Measurements from ENCODE around the gene GLIS1. TPM values are rescaled to one million over a fixed set of nuclear protein-coding genes. Genes with fewer than 3 reads are reported as not detected.

Gene GLIS1
- total and polyA plus RNA-seq, 2 experiments from 2014 or later = 0.77 to 0.95 TPM

DNA sequence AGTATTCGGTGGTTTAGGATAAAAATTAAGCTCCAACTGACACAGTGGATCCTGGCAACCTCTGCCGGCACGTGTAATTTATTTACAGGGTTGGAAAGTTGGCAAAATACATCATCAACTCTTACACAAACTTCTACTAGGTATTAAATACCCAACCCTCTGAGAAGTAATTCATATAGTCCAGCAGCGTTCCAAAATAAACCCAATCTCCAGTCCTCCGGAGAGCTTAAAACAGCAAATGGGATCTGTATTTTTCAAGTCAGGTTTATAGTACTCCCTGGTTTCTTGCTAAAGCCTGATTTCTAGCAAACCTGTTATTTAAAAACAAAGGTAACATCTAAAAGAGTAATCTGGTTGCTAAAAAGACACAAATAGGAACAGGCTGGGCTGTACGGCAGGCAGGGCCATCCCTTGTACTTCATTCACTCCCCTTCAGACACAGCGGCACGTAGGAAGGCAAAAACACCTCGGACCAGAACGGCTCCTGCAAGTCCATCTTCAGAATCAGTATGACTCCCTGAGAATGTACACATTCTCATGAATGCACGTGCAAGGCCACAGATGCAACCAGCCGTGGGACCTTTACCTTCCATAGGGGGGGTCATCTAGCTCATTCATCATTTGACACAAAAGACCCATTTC lies 8.6 kb downstream of the GLIS1 start:
- H3K4me3 ChIP-seq = no peak overlapping the region
- no peaks in the 10 kb centered on the region for H3K36me3 ChIP-seq
- peaks cover 4% of the 10 kb centered on the region for H3K4me1 ChIP-seq (ENCODE audit: low read depth)
- H3K27ac ChIP-seq = no peak overlapping the region
- no peaks in the 10 kb centered on the region for H3K9me3 ChIP-seq (ENCODE audit: low read depth)
- H3K27me3 ChIP-seq = no peaks in the 10 kb centered on the region
- TF ChIP-seq, protein P1, sequence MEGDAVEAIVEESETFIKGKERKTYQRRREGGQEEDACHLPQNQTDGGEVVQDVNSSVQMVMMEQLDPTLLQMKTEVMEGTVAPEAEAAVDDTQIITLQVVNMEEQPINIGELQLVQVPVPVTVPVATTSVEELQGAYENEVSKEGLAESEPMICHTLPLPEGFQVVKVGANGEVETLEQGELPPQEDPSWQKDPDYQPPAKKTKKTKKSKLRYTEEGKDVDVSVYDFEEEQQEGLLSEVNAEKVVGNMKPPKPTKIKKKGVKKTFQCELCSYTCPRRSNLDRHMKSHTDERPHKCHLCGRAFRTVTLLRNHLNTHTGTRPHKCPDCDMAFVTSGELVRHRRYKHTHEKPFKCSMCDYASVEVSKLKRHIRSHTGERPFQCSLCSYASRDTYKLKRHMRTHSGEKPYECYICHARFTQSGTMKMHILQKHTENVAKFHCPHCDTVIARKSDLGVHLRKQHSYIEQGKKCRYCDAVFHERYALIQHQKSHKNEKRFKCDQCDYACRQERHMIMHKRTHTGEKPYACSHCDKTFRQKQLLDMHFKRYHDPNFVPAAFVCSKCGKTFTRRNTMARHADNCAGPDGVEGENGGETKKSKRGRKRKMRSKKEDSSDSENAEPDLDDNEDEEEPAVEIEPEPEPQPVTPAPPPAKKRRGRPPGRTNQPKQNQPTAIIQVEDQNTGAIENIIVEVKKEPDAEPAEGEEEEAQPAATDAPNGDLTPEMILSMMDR (IDR thresholded peaks at IDR 0.05; ENCODE audit: low read depth, low read length) = no peak
- no peak for DNase-seq (ENCODE audit: low read depth in 1 of 2, low spot score in 1 of 2)

DNA sequence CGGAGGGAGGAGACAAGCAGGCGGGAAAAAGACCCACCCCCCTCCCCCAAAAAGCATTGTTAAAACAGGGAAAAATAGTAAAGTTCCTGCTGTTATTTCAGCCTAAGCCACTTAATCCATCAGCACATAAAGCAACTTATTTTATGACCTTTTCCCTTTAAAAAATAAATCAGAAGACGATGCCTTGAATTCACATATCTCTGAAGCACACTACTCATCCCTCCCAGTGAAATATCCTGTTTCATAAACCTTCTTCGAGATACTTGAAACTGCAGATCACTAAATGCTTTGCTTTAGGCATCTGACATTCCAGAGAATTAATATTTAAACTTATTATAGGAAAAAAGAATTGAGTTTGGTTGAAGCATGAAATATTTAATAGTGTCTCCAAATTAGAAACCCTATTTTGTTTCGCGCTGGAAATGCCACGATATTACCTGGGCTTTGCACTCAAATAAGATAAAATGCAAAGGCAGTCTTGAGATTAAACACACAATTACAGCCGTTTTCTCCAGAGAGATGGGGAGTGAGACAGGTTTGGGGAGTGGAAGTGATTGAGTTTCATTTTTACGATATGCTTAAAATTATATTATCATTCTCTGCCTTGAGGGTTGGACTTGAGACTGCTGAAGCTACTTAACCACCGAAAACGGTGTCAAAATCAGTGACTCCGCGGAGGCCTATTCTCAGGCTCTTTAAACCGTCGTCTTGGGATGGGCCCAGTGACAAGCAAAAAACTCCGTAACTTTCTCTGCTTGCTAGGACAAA lies 9.3 kb downstream of the GLIS1 start:
- no peak overlapping the region for H3K4me3 ChIP-seq
- no peaks in the 10 kb centered on the region for H3K27me3 ChIP-seq
- H3K27ac ChIP-seq = no peak overlapping the region
- TF ChIP-seq, protein P1 (IDR thresholded peaks at IDR 0.05; ENCODE audit: low read depth, low read length) = no peak
- no peak for DNase-seq (ENCODE audit: low read depth in 1 of 2, low spot score in 1 of 2)
- H3K4me1 ChIP-seq (ENCODE audit: low read depth) = no peaks in the 10 kb centered on the region
- no peaks in the 10 kb centered on the region for H3K36me3 ChIP-seq
- no peaks in the 10 kb centered on the region for H3K9me3 ChIP-seq (ENCODE audit: low read depth)

DNA sequence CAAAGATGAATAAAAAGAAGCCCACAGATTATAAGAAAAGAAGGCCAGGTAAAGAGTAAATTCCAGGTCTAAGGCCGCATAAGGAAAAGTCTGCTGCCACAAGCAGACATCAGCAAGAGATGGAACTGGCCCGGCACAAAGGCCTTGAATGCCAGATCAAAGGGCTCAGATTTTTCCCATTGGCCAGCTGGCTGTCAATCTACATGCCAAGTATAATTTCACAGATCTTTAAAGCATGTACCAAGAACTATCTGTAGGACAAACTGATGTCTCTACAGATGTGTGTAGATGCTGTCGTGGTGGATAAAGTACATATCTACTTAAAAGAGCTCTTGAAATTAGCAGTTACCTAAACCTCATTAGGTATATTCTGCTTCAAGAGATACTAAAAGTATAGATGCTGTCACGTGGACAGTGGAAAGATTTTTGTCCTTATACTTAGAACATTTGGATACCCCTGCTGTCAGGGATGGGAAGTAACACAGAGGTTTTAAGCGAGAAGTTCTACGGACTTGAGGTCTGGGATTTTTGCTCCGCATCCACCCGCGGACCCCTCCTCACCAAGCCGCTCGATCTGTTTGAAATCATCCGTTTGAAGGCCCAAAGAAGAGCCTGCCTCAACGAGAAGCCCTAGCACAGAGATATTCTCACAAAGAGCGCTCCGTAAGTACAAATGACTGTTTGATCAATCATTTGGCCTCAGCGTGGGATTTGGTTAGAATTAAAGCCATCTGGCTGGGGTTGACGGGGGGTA lies 10.1 kb downstream of the GLIS1 start:
- no peaks in the 10 kb centered on the region for H3K4me1 ChIP-seq (ENCODE audit: low read depth)
- H3K9me3 ChIP-seq (ENCODE audit: low read depth) = no peaks in the 10 kb centered on the region
- no peaks in the 10 kb centered on the region for H3K27me3 ChIP-seq
- no peak overlapping the region for H3K27ac ChIP-seq
- no peak overlapping the region for H3K4me3 ChIP-seq
- DNase-seq (ENCODE audit: low read depth in 1 of 2, low spot score in 1 of 2) = no peak
- TF ChIP-seq, protein P1 (IDR thresholded peaks at IDR 0.05; ENCODE audit: low read depth, low read length) = no peak
- no peaks in the 10 kb centered on the region for H3K36me3 ChIP-seq

DNA sequence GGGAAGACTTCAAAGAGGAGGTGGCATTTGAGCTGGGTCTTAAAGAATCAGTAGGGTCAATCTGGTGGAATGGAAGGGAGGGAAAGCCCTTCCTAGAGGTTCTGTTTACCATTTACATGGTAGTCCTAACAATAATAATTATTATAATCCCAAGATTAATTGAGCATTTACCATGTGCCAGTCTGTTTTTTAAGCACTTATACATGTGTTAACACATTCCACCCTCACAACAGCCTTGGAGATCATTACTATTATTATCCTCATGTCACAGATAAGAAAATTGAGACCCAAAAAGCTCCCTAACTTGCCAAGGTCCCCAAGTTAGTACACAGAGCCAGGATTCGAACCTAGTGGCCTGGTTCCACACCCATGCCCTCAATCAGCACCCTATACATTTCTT lies 10.8 kb downstream of the GLIS1 start:
- TF ChIP-seq, protein P1 (IDR thresholded peaks at IDR 0.05; ENCODE audit: low read depth, low read length) = no peak
- Histone ChIP-seq H3K4me3 (no peak overlapping the region), H3K36me3 (no peaks in the 10 kb centered on the region)

DNA sequence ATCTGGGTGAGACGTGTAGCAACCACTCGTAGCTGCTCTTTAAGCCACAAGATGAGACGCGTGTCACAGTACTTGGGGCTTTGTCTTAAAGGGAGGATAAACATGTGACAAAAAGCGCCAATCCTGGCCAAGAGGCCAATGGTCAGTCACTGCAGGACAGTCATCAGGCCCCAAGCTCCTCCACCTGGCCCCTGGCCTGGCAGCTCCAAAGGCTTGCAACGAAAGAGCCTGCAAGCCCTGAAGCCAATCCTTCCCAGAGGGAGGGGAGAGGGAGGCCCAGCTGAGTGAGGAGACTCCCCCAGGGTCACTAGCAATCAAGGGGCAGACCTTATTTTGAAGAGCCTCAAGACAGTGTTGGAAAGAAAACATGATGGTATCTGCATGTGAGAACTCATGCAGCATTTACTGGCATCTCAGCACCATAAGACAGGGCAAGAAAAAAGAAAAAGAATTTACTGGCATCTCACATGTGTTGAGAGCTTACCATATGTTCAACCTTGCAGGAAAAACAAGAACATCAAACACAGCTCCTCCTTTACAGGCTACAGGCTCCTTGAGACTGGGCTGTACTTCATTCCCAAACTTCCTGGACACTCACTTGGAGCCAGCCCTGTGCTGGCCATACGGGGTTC lies 11.4 kb downstream of the GLIS1 start:
- Histone ChIP-seq H3K27me3 (no peaks in the 10 kb centered on the region), H3K36me3 (no peaks in the 10 kb centered on the region), H3K4me1 (ENCODE audit: low read depth) (no peaks in the 10 kb centered on the region), H3K27ac (no peak overlapping the region), H3K4me3 (no peak overlapping the region), H3K9me3 (ENCODE audit: low read depth) (no peaks in the 10 kb centered on the region)
- TF ChIP-seq, protein P1 (IDR thresholded peaks at IDR 0.05; ENCODE audit: low read depth, low read length) = no peak
- DNase-seq (ENCODE audit: low read depth in 1 of 2, low spot score in 1 of 2) = no peak

More for the DNA sequence above, 10.8 kb downstream of the GLIS1 start:
- no peaks in the 10 kb centered on the region for H3K9me3 ChIP-seq (ENCODE audit: low read depth)
- H3K27me3 ChIP-seq = no peaks in the 10 kb centered on the region
- no peak overlapping the region for H3K27ac ChIP-seq
- no peaks in the 10 kb centered on the region for H3K4me1 ChIP-seq (ENCODE audit: low read depth)
- no peak for DNase-seq (ENCODE audit: low read depth in 1 of 2, low spot score in 1 of 2)

Measured in cardiac muscle cell (in vitro differentiated cells and primary cell).